Panc1 (cell line): ENCODE results near the gene TMEM128. TPM values are rescaled to one million over a fixed set of nuclear protein-coding genes. Genes with fewer than 3 reads are reported as not detected.
A peak's percentile ranks its signal among the peaks of the same experiment; 100 is the strongest.
"Not testable (repeated sequence)": the region's sequence is repeated elsewhere in the genome, so short reads cannot be mapped to it uniquely, and the experiment has no call there.

Experiments used
- ATAC-seq: fragments of 200-7000 bp; cut with Tn5 transposase; 2 replicates; pipeline ENCODE4 v1.9.1; 2020; ENCODE audit warnings: mild to moderate bottlenecking, moderate library complexity
- BruUV-seq: library from RNA; stranded (reverse); fragments of 400-500 nt; replicated peaks from 2 replicates; lab custom pipeline; 2021; lab: Mats Ljungman, UMichigan
- CTCF ChIA-PET: fragments of 300-600 bp; sonication (Branson Sonifier 250); formaldehyde crosslinking; loops from one replicate; lab custom pipeline; 2022; ENCODE audit warnings: antibody characterized with exemption; lab: Charles Lee
- POLR2A ChIA-PET: fragments of 300-600 bp; sonication (Branson Sonifier 250); formaldehyde crosslinking; loops from one replicate; lab custom pipeline; 2022; ENCODE audit warnings: antibody characterized with exemption; lab: Charles Lee
- DNase-seq: peaks from one replicate; pipeline ENCODE4 v3.0.0-alpha.2; 2010; ENCODE audit warnings: low read depth, low spot score
- H3K27ac ChIP-seq: 2 replicates; pipeline ENCODE4 v1.5.1; 2011; ENCODE audit warnings: mild to moderate bottlenecking, low read length, inconsistent platforms
- H3K27me3 ChIP-seq: fragments of 200-500 bp; sonication (Bioruptor generic); 2 replicates; pipeline ENCODE4 v1.6.0; 2014; ENCODE audit warnings: low read length, inconsistent platforms; ENCODE audit not compliant: control insufficient read depth, insufficient read depth
- H3K36me3 ChIP-seq: fragments of 200-500 bp; sonication (Bioruptor generic); 2 replicates; pipeline ENCODE4 v1.5.1; 2014; ENCODE audit warnings: inconsistent platforms, mild to moderate bottlenecking, low read length, moderate library complexity; ENCODE audit not compliant: control insufficient read depth, insufficient read depth
- H3K4me1 ChIP-seq: 2 replicates; pipeline ENCODE4 v1.5.1; 2011; ENCODE audit warnings: inconsistent platforms, mild to moderate bottlenecking, low read length, moderate library complexity; ENCODE audit not compliant: control insufficient read depth, insufficient read depth
- H3K4me3 ChIP-seq, 2 experiments: 2 replicates each; pipeline ENCODE4 v1.5.1; 2011 to 2012; ENCODE audit warnings: low read depth in 2 of 2, low read length in 2 of 2, mild to moderate bottlenecking in 2 of 2, inconsistent platforms in 1 of 2, moderate library complexity in 1 of 2
- H3K9me3 ChIP-seq: fragments of 200-500 bp; sonication (Bioruptor generic); 2 replicates; pipeline ENCODE4 v1.5.1; 2014; ENCODE audit warnings: low read depth, mild to moderate bottlenecking, inconsistent platforms, low read length, moderate library complexity; ENCODE audit not compliant: control insufficient read depth, insufficient read depth
- POLR2AphosphoS5 ChIP-seq: IDR thresholded peaks from 2 replicates; pipeline ENCODE4 v1.6.1; 2012; ENCODE audit warnings: mild to moderate bottlenecking, low read depth, low read length, moderate library complexity
- SIN3A ChIP-seq: IDR thresholded peaks from 2 replicates; pipeline ENCODE4 v1.6.1; 2012; ENCODE audit warnings: low read depth, mild to moderate bottlenecking, low read length, moderate library complexity, borderline replicate concordance; ENCODE audit not compliant: insufficient read depth
- TCF7L2 ChIP-seq: IDR thresholded peaks from 2 replicates; pipeline ENCODE4 v1.6.1; 2011; ENCODE audit warnings: mild to moderate bottlenecking, low read depth, low read length, inconsistent platforms
- in situ Hi-C: cut with HindIII; loops from 2 replicates; pipeline ENCODE4 v1.10.0; 2016; ENCODE audit warnings: low sequenced_read_pairs, low pct_unique_long_range_greater_than_20kb
- intact Hi-C: fragments of 100-400 bp; cut with micrococcal nuclease; formaldehyde crosslinking; loops from one replicate; pipeline ENCODE4 v1.10.0; 2022; ENCODE audit not compliant: unreplicated experiment
- total RNA-seq: library from RNA; stranded (reverse); gene quantifications from one replicate; pipeline ENCODE4 v1.2.1, GENCODE V29; 2021; ENCODE audit not compliant: unreplicated experiment
- TF ChIP-seq, protein P1 (sequence below): fragments of 450-650 bp; IDR thresholded peaks from 2 replicates; pipeline ENCODE4 v1.5.1; 2017; ENCODE audit warnings: mild to moderate bottlenecking
- TF ChIP-seq, protein P2 (sequence below), 2 experiments: IDR thresholded peaks; 2 replicates each; pipeline ENCODE4 v1.6.1; 2011 to 2012; ENCODE audit warnings: low read depth in 2 of 2, control low read depth in 1 of 2, low read length in 1 of 2, mild to moderate bottlenecking in 1 of 2, moderate library complexity in 1 of 2; ENCODE audit not compliant: insufficient read depth in 1 of 2

Gene TMEM128
- total RNA-seq, 1 experiment from 2014 or later = 12.9 TPM

DNA sequence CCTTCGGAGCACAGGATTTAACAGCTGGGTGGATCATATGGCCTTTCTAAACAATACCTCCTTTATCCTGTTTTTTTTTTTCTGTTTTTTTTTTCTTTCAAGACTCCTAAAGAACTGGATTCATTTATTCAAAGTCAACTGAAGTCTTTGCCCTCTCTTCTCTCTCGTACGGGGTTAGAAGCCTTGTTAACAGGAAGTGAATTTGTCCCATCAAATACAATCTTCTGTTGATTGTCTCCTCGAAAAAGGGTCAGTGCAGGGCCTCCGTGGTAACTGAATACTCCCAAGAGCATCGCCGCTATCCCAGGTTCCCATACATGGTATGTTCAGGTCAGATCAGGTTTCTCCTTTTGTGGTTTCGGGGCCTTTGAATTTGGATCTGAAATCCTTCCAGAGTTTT, 1.8 kb upstream of the TMEM128 start:
- Histone ChIP-seq H3K4me1 (peaks cover 10% of the 10 kb centered on the region), H3K9me3 (no peaks in the 10 kb centered on the region), H3K27ac (no peak overlapping the region), H3K4me3 (no peak overlapping the region), H3K27me3 (no peaks in the 10 kb centered on the region), H3K36me3 (peaks cover 6% of the 10 kb centered on the region; the same call in 1 of the 2 replicates)
- POLR2A ChIA-PET = no interaction called here
- CTCF ChIA-PET = no interaction called here
- ATAC-seq (no peak), DNase-seq (no peak)
- intact Hi-C loops = loop anchor here (5.0 kb wide), 1 partner anchor 87 kb away; no protein-coding TSS in a partner anchor
- TF ChIP-seq, protein P1, sequence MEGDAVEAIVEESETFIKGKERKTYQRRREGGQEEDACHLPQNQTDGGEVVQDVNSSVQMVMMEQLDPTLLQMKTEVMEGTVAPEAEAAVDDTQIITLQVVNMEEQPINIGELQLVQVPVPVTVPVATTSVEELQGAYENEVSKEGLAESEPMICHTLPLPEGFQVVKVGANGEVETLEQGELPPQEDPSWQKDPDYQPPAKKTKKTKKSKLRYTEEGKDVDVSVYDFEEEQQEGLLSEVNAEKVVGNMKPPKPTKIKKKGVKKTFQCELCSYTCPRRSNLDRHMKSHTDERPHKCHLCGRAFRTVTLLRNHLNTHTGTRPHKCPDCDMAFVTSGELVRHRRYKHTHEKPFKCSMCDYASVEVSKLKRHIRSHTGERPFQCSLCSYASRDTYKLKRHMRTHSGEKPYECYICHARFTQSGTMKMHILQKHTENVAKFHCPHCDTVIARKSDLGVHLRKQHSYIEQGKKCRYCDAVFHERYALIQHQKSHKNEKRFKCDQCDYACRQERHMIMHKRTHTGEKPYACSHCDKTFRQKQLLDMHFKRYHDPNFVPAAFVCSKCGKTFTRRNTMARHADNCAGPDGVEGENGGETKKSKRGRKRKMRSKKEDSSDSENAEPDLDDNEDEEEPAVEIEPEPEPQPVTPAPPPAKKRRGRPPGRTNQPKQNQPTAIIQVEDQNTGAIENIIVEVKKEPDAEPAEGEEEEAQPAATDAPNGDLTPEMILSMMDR = no peak
- TF ChIP-seq, protein P2, sequence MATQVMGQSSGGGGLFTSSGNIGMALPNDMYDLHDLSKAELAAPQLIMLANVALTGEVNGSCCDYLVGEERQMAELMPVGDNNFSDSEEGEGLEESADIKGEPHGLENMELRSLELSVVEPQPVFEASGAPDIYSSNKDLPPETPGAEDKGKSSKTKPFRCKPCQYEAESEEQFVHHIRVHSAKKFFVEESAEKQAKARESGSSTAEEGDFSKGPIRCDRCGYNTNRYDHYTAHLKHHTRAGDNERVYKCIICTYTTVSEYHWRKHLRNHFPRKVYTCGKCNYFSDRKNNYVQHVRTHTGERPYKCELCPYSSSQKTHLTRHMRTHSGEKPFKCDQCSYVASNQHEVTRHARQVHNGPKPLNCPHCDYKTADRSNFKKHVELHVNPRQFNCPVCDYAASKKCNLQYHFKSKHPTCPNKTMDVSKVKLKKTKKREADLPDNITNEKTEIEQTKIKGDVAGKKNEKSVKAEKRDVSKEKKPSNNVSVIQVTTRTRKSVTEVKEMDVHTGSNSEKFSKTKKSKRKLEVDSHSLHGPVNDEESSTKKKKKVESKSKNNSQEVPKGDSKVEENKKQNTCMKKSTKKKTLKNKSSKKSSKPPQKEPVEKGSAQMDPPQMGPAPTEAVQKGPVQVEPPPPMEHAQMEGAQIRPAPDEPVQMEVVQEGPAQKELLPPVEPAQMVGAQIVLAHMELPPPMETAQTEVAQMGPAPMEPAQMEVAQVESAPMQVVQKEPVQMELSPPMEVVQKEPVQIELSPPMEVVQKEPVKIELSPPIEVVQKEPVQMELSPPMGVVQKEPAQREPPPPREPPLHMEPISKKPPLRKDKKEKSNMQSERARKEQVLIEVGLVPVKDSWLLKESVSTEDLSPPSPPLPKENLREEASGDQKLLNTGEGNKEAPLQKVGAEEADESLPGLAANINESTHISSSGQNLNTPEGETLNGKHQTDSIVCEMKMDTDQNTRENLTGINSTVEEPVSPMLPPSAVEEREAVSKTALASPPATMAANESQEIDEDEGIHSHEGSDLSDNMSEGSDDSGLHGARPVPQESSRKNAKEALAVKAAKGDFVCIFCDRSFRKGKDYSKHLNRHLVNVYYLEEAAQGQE (IDR thresholded peaks at IDR 0.05; ENCODE audit: insufficient read depth in 1 of 2, low read depth in 2 of 2, low read length in 1 of 2) = no peak
- TF ChIP-seq POLR2AphosphoS5 (no peak), SIN3A (no peak), TCF7L2 (no peak)
- in situ Hi-C loops = no loop called here
- no TSS peak for BruUV-seq

DNA sequence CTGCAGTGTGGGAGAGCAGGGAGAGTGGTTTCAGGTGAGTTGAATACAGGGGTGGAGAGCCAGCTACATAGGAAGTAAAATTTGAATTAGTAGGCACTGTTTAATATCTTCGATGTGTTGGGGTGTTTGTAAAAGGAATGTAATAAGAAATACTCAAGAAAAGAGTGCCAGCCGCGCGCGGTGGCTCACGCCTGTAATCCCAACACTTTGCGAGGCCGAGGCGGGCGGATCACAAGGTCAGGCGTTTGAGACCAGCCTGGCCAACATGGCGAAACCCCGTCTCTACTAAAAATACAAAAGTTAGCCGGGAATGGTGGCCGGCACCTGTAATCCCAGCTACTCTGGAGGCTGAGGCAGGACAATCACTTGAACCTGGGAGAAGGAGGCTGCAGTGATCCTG, 1.3 kb upstream of the TMEM128 start:
- CTCF ChIA-PET = interaction anchor here (0.8 kb wide), 1 partner anchor 83 kb away, joined by 3 read pairs; no protein-coding TSS in a partner anchor

DNA sequence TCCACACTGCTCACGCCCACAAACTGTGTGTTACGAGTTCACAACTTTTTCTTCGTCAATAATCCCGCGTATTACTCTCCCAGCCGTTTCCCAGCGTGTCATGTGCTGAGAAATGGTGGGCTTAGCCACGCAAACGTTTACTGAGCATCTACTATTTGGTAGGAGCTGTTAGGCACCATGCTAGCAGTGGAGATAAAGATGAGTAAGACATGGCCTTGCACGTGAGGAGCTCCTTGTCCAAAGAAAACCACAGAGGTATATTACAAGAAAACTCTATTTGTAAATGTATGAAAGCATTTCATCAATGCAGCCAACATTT, 821 bp upstream of the TMEM128 start:
- CTCF ChIA-PET = interaction anchor here (0.6 to 0.8 kb wide), 2 partner anchors 84 to 240 kb away, joined by 3 read pairs; no protein-coding TSS in a partner anchor
- peak overlapping the region; percentile 76 to 98 for H3K4me3 ChIP-seq
- H3K27ac ChIP-seq = peak overlapping the region; percentile 93
- POLR2A ChIA-PET = no interaction called here
- TF ChIP-seq, protein P2 (IDR thresholded peaks at IDR 0.05; ENCODE audit: insufficient read depth in 1 of 2, low read depth in 2 of 2, low read length in 1 of 2) = no peak
- TF ChIP-seq, protein P1 = peak; percentile 5; the same call in 1 of the 2 replicates
- BruUV-seq = no TSS peak
- in situ Hi-C loops = no loop called here
- no peak for DNase-seq
- ATAC-seq = no peak
- peaks cover 10% of the 10 kb centered on the region for H3K4me1 ChIP-seq
- H3K36me3 ChIP-seq = peaks cover 6% of the 10 kb centered on the region; the same call in 1 of the 2 replicates
- no peaks in the 10 kb centered on the region for H3K27me3 ChIP-seq
- no peaks in the 10 kb centered on the region for H3K9me3 ChIP-seq
- intact Hi-C loops = no loop called here

More for the DNA sequence above, 1.3 kb upstream of the TMEM128 start:
- H3K27me3 ChIP-seq, H3K9me3 ChIP-seq, BruUV-seq, in situ Hi-C loops, intact Hi-C loops, ATAC-seq, H3K36me3 ChIP-seq, H3K4me3 ChIP-seq, DNase-seq, POLR2A ChIA-PET: not testable (repeated sequence)
- Histone ChIP-seq H3K27ac (peak overlapping the region; percentile 93; the same call in 1 of the 2 replicates), H3K4me1 (peaks cover 10% of the 10 kb centered on the region)
